HEK293 (cell line): ENCODE results near the gene ZNF79.

ENCODE experiments used
- MEIS1 ChIP-seq: sonication (generic); formaldehyde crosslinking; IDR thresholded peaks from 2 replicates; pipeline ENCODE4 v1.8.1; 2022; ENCODE audit warnings: missing genetic modification reagents, mild to moderate bottlenecking, borderline replicate concordance
- TRIM28 ChIP-seq: IDR thresholded peaks from 2 replicates; pipeline ENCODE4 v1.6.1; 2011; ENCODE audit warnings: low read length, control low read depth, borderline replicate concordance
- ZNF16 ChIP-seq: fragments of 450-650 bp; formaldehyde crosslinking; IDR thresholded peaks from 2 replicates; pipeline ENCODE4 v1.5.1; 2016; ENCODE audit warnings: low read depth, missing biosample characterization, missing genetic modification characterization
- ZNF239 ChIP-seq: fragments of 450-650 bp; formaldehyde crosslinking; IDR thresholded peaks from 2 replicates; pipeline ENCODE4 v1.5.1; 2016; ENCODE audit warnings: missing biosample characterization, missing genetic modification characterization
- ZNF274 ChIP-seq, 2 experiments: fragments of 200-500 bp in 1 of 2; fragments of 450-650 bp in 1 of 2; sonication (Bioruptor generic) in 1 of 2; formaldehyde crosslinking in 1 of 2; IDR thresholded peaks; 2 replicates each; pipeline versions ENCODE4 v1.5.1 to v1.6.1; 2014 to 2016; ENCODE audit warnings: borderline replicate concordance in 1 of 2, inconsistent platforms in 1 of 2, low read length in 1 of 2, missing biosample characterization in 1 of 2, missing genetic modification characterization in 1 of 2
- ZNF423 ChIP-seq: fragments of 450-650 bp; formaldehyde crosslinking; IDR thresholded peaks from 2 replicates; pipeline ENCODE4 v1.5.1; 2016; ENCODE audit warnings: missing biosample characterization, missing genetic modification characterization
- ZNF660 ChIP-seq: fragments of 450-650 bp; IDR thresholded peaks from 2 replicates; pipeline ENCODE4 v1.5.1; 2018; ENCODE audit warnings: missing biosample characterization, mild to moderate bottlenecking, missing genetic modification characterization
- ZNF747 ChIP-seq: fragments of 450-650 bp; formaldehyde crosslinking; IDR thresholded peaks from 2 replicates; pipeline ENCODE4 v1.5.1; 2016; ENCODE audit warnings: missing biosample characterization, missing genetic modification characterization
- ZNF791 ChIP-seq: fragments of 450-650 bp; formaldehyde crosslinking; IDR thresholded peaks from 2 replicates; pipeline ENCODE4 v1.5.1; 2016; ENCODE audit warnings: missing biosample characterization, missing genetic modification characterization
- TF ChIP-seq, protein P1 (sequence below): fragments of 450-650 bp; formaldehyde crosslinking; IDR thresholded peaks from 2 replicates; pipeline ENCODE4 v1.5.1; 2016; ENCODE audit warnings: missing biosample characterization, missing genetic modification characterization
- TF ChIP-seq, protein P2 (sequence below): fragments of 450-650 bp; formaldehyde crosslinking; IDR thresholded peaks from 2 replicates; pipeline ENCODE4 v1.5.1; 2017; ENCODE audit warnings: missing biosample characterization, missing genetic modification characterization
- TF ChIP-seq, protein P3 (sequence below): fragments of 450-650 bp; formaldehyde crosslinking; IDR thresholded peaks from 2 replicates; pipeline ENCODE4 v1.5.1; 2016; ENCODE audit warnings: missing biosample characterization, missing genetic modification characterization
- TF ChIP-seq, protein P4 (sequence below): fragments of 450-650 bp; formaldehyde crosslinking; IDR thresholded peaks from 2 replicates; pipeline ENCODE4 v1.5.1; 2016; ENCODE audit warnings: missing biosample characterization, missing genetic modification characterization
- TF ChIP-seq, protein P5 (sequence below): fragments of 450-650 bp; formaldehyde crosslinking; conservative IDR thresholded peaks from 2 replicates; pipeline ENCODE4 v1.5.1; 2016; ENCODE audit warnings: low read depth, missing biosample characterization, missing genetic modification characterization

DNA sequence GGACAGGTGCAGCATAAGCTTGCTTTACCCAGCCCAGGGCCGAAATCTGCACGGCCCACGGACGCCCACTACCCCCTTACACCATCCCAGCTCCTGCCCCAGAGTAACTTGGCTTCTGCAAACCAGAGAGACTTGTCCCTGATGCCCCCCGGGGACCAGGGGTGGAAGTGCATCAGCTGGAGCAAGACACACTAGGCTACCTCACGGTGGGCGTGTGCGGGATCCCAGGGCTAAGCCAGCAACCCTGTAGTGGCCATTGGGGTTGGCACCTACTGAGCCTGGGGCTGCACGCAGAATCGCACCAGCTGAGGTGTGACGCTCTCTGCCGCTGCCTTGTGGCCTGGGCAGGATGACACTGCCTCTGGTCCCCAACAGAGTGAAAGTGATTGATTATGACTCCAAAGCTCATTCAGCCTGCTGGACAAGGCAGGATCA is 6.1 kb upstream of the ZNF79 start:
- no peak for TF ChIP-seq ZNF239 (tag by site-specific recombination)
- TF ChIP-seq, protein P1, sequence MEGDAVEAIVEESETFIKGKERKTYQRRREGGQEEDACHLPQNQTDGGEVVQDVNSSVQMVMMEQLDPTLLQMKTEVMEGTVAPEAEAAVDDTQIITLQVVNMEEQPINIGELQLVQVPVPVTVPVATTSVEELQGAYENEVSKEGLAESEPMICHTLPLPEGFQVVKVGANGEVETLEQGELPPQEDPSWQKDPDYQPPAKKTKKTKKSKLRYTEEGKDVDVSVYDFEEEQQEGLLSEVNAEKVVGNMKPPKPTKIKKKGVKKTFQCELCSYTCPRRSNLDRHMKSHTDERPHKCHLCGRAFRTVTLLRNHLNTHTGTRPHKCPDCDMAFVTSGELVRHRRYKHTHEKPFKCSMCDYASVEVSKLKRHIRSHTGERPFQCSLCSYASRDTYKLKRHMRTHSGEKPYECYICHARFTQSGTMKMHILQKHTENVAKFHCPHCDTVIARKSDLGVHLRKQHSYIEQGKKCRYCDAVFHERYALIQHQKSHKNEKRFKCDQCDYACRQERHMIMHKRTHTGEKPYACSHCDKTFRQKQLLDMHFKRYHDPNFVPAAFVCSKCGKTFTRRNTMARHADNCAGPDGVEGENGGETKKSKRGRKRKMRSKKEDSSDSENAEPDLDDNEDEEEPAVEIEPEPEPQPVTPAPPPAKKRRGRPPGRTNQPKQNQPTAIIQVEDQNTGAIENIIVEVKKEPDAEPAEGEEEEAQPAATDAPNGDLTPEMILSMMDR: 0 out of 2 replicates have a peak, but pooled peaks have one; percentile 17
- TF ChIP-seq, protein P2, sequence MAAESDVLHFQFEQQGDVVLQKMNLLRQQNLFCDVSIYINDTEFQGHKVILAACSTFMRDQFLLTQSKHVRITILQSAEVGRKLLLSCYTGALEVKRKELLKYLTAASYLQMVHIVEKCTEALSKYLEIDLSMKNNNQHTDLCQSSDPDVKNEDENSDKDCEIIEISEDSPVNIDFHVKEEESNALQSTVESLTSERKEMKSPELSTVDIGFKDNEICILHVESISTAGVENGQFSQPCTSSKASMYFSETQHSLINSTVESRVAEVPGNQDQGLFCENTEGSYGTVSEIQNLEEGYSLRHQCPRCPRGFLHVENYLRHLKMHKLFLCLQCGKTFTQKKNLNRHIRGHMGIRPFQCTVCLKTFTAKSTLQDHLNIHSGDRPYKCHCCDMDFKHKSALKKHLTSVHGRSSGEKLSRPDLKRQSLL (tag by site-specific recombination): no peak
- TF ChIP-seq, protein P3, sequence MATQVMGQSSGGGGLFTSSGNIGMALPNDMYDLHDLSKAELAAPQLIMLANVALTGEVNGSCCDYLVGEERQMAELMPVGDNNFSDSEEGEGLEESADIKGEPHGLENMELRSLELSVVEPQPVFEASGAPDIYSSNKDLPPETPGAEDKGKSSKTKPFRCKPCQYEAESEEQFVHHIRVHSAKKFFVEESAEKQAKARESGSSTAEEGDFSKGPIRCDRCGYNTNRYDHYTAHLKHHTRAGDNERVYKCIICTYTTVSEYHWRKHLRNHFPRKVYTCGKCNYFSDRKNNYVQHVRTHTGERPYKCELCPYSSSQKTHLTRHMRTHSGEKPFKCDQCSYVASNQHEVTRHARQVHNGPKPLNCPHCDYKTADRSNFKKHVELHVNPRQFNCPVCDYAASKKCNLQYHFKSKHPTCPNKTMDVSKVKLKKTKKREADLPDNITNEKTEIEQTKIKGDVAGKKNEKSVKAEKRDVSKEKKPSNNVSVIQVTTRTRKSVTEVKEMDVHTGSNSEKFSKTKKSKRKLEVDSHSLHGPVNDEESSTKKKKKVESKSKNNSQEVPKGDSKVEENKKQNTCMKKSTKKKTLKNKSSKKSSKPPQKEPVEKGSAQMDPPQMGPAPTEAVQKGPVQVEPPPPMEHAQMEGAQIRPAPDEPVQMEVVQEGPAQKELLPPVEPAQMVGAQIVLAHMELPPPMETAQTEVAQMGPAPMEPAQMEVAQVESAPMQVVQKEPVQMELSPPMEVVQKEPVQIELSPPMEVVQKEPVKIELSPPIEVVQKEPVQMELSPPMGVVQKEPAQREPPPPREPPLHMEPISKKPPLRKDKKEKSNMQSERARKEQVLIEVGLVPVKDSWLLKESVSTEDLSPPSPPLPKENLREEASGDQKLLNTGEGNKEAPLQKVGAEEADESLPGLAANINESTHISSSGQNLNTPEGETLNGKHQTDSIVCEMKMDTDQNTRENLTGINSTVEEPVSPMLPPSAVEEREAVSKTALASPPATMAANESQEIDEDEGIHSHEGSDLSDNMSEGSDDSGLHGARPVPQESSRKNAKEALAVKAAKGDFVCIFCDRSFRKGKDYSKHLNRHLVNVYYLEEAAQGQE (tag by site-specific recombination): no peak
- no peak for TF ChIP-seq ZNF423
- TF ChIP-seq ZNF747 (tag by site-specific recombination): no peak
- TF ChIP-seq ZNF274 (IDR thresholded peaks at IDR 0.05; ENCODE audit: low read length): no peak
- no peak for TF ChIP-seq ZNF274 (tag by site-specific recombination; IDR thresholded peaks at IDR 0.05; ENCODE audit: borderline replicate concordance)
- no peak for TF ChIP-seq ZNF16 (tag by site-specific recombination)
- no peak for TF ChIP-seq MEIS1
- TF ChIP-seq, protein P4, sequence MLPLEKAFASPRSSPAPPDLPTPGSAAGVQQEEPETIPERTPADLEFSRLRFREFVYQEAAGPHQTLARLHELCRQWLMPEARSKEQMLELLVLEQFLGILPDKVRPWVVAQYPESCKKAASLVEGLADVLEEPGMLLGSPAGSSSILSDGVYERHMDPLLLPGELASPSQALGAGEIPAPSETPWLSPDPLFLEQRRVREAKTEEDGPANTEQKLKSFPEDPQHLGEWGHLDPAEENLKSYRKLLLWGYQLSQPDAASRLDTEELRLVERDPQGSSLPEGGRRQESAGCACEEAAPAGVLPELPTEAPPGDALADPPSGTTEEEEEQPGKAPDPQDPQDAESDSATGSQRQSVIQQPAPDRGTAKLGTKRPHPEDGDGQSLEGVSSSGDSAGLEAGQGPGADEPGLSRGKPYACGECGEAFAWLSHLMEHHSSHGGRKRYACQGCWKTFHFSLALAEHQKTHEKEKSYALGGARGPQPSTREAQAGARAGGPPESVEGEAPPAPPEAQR (tag by site-specific recombination): no peak
- TF ChIP-seq ZNF791 (tag by site-specific recombination): no peak
- no peak for TF ChIP-seq TRIM28
- TF ChIP-seq ZNF660 (tag by site-specific recombination): no peak
- TF ChIP-seq, protein P5, sequence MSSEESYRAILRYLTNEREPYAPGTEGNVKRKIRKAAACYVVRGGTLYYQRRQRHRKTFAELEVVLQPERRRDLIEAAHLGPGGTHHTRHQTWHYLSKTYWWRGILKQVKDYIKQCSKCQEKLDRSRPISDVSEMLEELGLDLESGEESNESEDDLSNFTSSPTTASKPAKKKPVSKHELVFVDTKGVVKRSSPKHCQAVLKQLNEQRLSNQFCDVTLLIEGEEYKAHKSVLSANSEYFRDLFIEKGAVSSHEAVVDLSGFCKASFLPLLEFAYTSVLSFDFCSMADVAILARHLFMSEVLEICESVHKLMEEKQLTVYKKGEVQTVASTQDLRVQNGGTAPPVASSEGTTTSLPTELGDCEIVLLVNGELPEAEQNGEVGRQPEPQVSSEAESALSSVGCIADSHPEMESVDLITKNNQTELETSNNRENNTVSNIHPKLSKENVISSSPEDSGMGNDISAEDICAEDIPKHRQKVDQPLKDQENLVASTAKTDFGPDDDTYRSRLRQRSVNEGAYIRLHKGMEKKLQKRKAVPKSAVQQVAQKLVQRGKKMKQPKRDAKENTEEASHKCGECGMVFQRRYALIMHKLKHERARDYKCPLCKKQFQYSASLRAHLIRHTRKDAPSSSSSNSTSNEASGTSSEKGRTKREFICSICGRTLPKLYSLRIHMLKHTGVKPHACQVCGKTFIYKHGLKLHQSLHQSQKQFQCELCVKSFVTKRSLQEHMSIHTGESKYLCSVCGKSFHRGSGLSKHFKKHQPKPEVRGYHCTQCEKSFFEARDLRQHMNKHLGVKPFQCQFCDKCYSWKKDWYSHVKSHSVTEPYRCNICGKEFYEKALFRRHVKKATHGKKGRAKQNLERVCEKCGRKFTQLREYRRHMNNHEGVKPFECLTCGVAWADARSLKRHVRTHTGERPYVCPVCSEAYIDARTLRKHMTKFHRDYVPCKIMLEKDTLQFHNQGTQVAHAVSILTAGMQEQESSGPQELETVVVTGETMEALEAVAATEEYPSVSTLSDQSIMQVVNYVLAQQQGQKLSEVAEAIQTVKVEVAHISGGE (tag by site-specific recombination): no peak
